GM12891 (cell line): Measurements from ENCODE around the gene TMIGD2.

Source experiments
- PAX5 ChIP-seq: IDR thresholded peaks from 2 replicates; pipeline ENCODE4 v1.6.1; 2011; ENCODE audit warnings: low read length, moderate library complexity, mild to moderate bottlenecking; ENCODE audit not compliant: insufficient read depth, severe bottlenecking
- POLR2A ChIP-seq: IDR thresholded peaks from 2 replicates; pipeline ENCODE4 v1.6.1; 2011; ENCODE audit warnings: low read depth, low read length, control low read depth
- POLR2AphosphoS5 ChIP-seq: IDR thresholded peaks from 2 replicates; pipeline ENCODE4 v1.6.1; 2011; ENCODE audit warnings: low read depth, low read length, control low read depth
- POU2F2 ChIP-seq: IDR thresholded peaks from 2 replicates; pipeline ENCODE4 v1.6.1; 2011; ENCODE audit warnings: low read depth, mild to moderate bottlenecking, control low read depth, low read length, moderate library complexity
- SPI1 ChIP-seq: IDR thresholded peaks from 2 replicates; pipeline ENCODE4 v1.6.1; 2011; ENCODE audit warnings: low read depth, low read length, control low read depth
- TAF1 ChIP-seq: IDR thresholded peaks from 2 replicates; pipeline ENCODE4 v1.6.1; 2011; ENCODE audit warnings: low read depth, low read length, control low read depth

DNA sequence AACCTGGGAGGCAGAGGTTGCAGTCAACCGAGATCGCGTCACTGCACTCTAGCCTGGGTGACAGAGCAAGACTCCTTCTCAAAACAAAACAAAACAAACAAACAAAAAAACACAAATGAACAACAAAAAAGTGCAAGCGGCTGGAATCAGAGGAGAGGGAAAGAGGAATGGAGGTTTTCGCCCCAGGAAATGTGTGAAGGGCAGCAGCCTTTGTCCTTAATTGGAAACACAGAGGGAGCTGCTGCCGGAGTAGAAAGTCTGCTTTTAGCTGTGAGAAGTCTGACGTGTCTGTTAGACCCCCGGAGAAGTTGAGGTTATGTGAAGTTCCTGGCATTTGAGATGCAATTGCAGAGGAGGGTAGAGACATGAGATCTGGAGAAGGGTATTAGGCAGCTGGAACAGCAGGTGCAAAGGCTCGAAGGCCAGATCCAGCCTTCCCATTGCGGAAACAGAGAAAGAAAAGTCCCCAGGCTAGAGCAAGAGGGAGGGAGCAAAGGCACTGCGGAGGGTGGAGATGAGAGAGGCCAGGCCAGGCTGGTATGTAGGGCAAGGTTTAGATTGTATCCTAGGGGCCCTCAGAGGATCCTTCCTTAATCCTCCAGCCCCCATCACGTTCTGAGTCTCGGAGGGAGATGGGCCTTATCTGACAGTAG, 473 bp downstream of the TMIGD2 start:
- TF ChIP-seq POLR2A (no peak), TAF1 (no peak), POLR2AphosphoS5 (no peak), PAX5 (no peak), SPI1 (no peak), POU2F2 (no peak)
